Liver (tissue), 9 donors: Measurements from ENCODE around the gene STK17B. TPM values are rescaled to one million over a fixed set of nuclear protein-coding genes. Genes with fewer than 3 reads are reported as not detected.
"Not testable (repeated sequence)": the region's sequence is repeated elsewhere in the genome, so short reads cannot be mapped to it uniquely, and the experiment has no call there.

Experiments used
- DNase-seq: peaks from one replicate; pipeline ENCODE4 v3.0.0-alpha.2; 2017; ENCODE audit warnings: low spot score
- H3K27ac ChIP-seq, 2 donors: one replicate each; pipeline ENCODE4 v1.7.0; 2013; ENCODE audit warnings: inconsistent platforms in 2 of 2, low read length in 2 of 2, control low read depth in 1 of 2, low read depth in 1 of 2, mild to moderate bottlenecking in 1 of 2
- H3K27me3 ChIP-seq, 4 donors: one replicate each; pipeline versions ENCODE4 v1.6.1 to v1.7.0; 2013; ENCODE audit warnings: low read length in 3 of 4, inconsistent platforms in 1 of 4, mild to moderate bottlenecking in 1 of 4, moderate library complexity in 1 of 4; ENCODE audit not compliant: control insufficient read depth in 4 of 4, insufficient read depth in 4 of 4
- H3K36me3 ChIP-seq, 4 donors: one replicate each; pipeline versions ENCODE4 v1.6.1 to v1.7.0; 2013; ENCODE audit warnings: low read length in 3 of 4, mild to moderate bottlenecking in 3 of 4, low read depth in 1 of 4, moderate library complexity in 1 of 4; ENCODE audit not compliant: control insufficient read depth in 4 of 4, insufficient read depth in 3 of 4
- H3K4me1 ChIP-seq, 4 donors: one replicate each; pipeline versions ENCODE4 v1.6.1 to v1.7.0; 2013; ENCODE audit warnings: low read length in 3 of 4, mild to moderate bottlenecking in 3 of 4, moderate library complexity in 1 of 4; ENCODE audit not compliant: control insufficient read depth in 4 of 4, insufficient read depth in 4 of 4
- H3K4me3 ChIP-seq, 3 donors: one replicate each; pipeline versions ENCODE4 v1.6.1 to v1.7.0; 2013; ENCODE audit warnings: low read length in 3 of 3, control low read depth in 1 of 3, low read depth in 1 of 3, mild to moderate bottlenecking in 1 of 3
- H3K9ac ChIP-seq, 2 donors: one replicate each; pipeline ENCODE4 v1.7.0; 2013; ENCODE audit warnings: low read length in 2 of 2, mild to moderate bottlenecking in 2 of 2, moderate library complexity in 2 of 2, control low read depth in 1 of 2, low read depth in 1 of 2
- H3K9me3 ChIP-seq, 4 donors: one replicate each; pipeline versions ENCODE4 v1.6.1 to v1.7.0; 2013; ENCODE audit warnings: low read length in 3 of 4; ENCODE audit not compliant: control insufficient read depth in 4 of 4
- ATF3 ChIP-seq: IDR thresholded peaks from 2 replicates; pipeline ENCODE4 v1.6.1; 2016; ENCODE audit warnings: antibody characterized with exemption
- CTCF ChIP-seq: fragments of 150-350 bp; IDR thresholded peaks from 2 replicates; pipeline ENCODE4 v1.5.1; 2017; ENCODE audit warnings: improper control_type of control experiment, low read depth, low read length; ENCODE audit not compliant: missing input control
- EGR1 ChIP-seq, 2 donors: IDR thresholded peaks; 2 replicates each; pipeline ENCODE4 v1.6.1; 2016 to 2018; ENCODE audit warnings: antibody characterized with exemption in 2 of 2, low read depth in 2 of 2
- GABPA ChIP-seq, 2 donors: IDR thresholded peaks in 1 of 2; conservative IDR thresholded peaks in 1 of 2; 2 replicates each; pipeline ENCODE4 v1.6.1; 2016; ENCODE audit warnings: antibody characterized with exemption in 2 of 2, mild to moderate bottlenecking in 1 of 2, moderate library complexity in 1 of 2
- HNF4A ChIP-seq, 2 donors: conservative IDR thresholded peaks; 2 replicates each; pipeline ENCODE4 v1.6.1; 2016; ENCODE audit warnings: antibody characterized with exemption in 2 of 2, mild to moderate bottlenecking in 2 of 2
- HNF4G ChIP-seq: IDR thresholded peaks from 2 replicates; pipeline ENCODE4 v1.6.1; 2016; ENCODE audit warnings: antibody characterized with exemption
- JUND ChIP-seq, 2 donors: IDR thresholded peaks; 2 replicates each; pipeline ENCODE4 v1.6.1; 2016; ENCODE audit warnings: antibody characterized with exemption in 2 of 2
- NR2F2 ChIP-seq: IDR thresholded peaks from 2 replicates; pipeline ENCODE4 v1.6.1; 2016; ENCODE audit warnings: antibody characterized with exemption
- RXRA ChIP-seq, 2 donors: IDR thresholded peaks; 2 replicates each; pipeline ENCODE4 v1.6.1; 2017 to 2018; ENCODE audit warnings: antibody characterized with exemption in 2 of 2, mild to moderate bottlenecking in 1 of 2
- SP1 ChIP-seq: IDR thresholded peaks from 2 replicates; pipeline ENCODE4 v1.6.1; 2018; ENCODE audit warnings: antibody characterized with exemption, mild to moderate bottlenecking
- TAF1 ChIP-seq: conservative IDR thresholded peaks from 2 replicates; pipeline ENCODE4 v1.6.1; 2016; ENCODE audit warnings: antibody characterized with exemption, mild to moderate bottlenecking
- YY1 ChIP-seq: IDR thresholded peaks from 2 replicates; pipeline ENCODE4 v1.6.1; 2016; ENCODE audit warnings: antibody characterized with exemption, mild to moderate bottlenecking
- WGBS: extraction: QIAGEN DNeasy Blood & Tissue Kit; methylation state at CpG from one replicate; pipeline ENCODE4 v1.1.7; 2013; 5-methylcytosine and 5-hydroxymethylcytosine counted together
- polyA plus RNA-seq, 2 donors: library from polyadenylated mRNA; stranded (reverse) in 1 of 2; unstranded in 1 of 2; fragments of 200-250 nt in 1 of 2; fragments of >200 nt in 1 of 2; fragmentation: Nextera tagmentation in 1 of 2; extraction: Ambion mirVana in 1 of 2; gene quantifications; one replicate each; pipeline versions ENCODE4 v1.2.1 to v1.2.3, GENCODE V29; 2013 to 2015
- total RNA-seq, 2 donors: library from RNA; depleted of rRNA; stranded (reverse); fragments of >200 nt; gene quantifications; one replicate each; pipeline ENCODE4 v1.2.3, GENCODE V29; 2014
- donor health status: healthy.
- donor health status: healthy.
- donor health status: healthy.
- donor health status: healthy.
- donor health status: healthy.

Gene STK17B
- total and polyA plus RNA-seq, 4 donors = 1.0 to 21.8 (median 4.6) TPM

GRCh38 chr2:196187898-196188458 is 16.6 kb upstream of the STK17B start:
- H3K9me3 ChIP-seq = no peaks in the 10 kb centered on the region
- TF ChIP-seq JUND (IDR thresholded peaks at IDR 0.05) (no peak), SP1 (no peak), GABPA (IDR thresholded peaks at IDR 0.05 in 1 of 2, conservative IDR thresholded peaks at IDR 0.05 in 1 of 2) (no peak), NR2F2 (no peak), TAF1 (no peak), ATF3 (no peak), RXRA (IDR thresholded peaks at IDR 0.05) (no peak), CTCF (no peak), EGR1 (IDR thresholded peaks at IDR 0.05; ENCODE audit: low read depth in 2 of 2) (no peak), HNF4G (no peak), YY1 (no peak)
- H3K36me3 ChIP-seq = no peaks in the 10 kb centered on the region
- H3K9ac ChIP-seq = no peak overlapping the region
- no peak for DNase-seq
- no peak overlapping the region for H3K27ac ChIP-seq
- H3K27me3 ChIP-seq = no peaks in the 10 kb centered on the region
- 76% methylated on average over 2 of the region's 2 CpGs for WGBS
- no peak overlapping the region for H3K4me3 ChIP-seq
- H3K4me1 ChIP-seq = no peaks in the 10 kb centered on the region

GRCh38 chr2:196187175-196187700 is 15.9 kb upstream of the STK17B start:
- H3K27me3 ChIP-seq, H3K27ac ChIP-seq, DNase-seq, H3K36me3 ChIP-seq, H3K4me1 ChIP-seq, H3K4me3 ChIP-seq, H3K9me3 ChIP-seq, H3K9ac ChIP-seq: not testable (repeated sequence)
- 98% methylated on average over 2 of the region's 2 CpGs for WGBS

- Histone ChIP-seq H3K9me3 (no peaks in the 10 kb centered on the region), H3K4me1 (no peaks in the 10 kb centered on the region), H3K9ac (no peak overlapping the region), H3K36me3 (no peaks in the 10 kb centered on the region), H3K4me3 (no peak overlapping the region), H3K27ac (no peak overlapping the region), H3K27me3 (no peaks in the 10 kb centered on the region)
- 81% methylated on average over 3 of the region's 3 CpGs for WGBS
- DNase-seq = no peak
- TF ChIP-seq YY1 (no peak), HNF4A (conservative IDR thresholded peaks at IDR 0.05) (no peak), SP1 (no peak), GABPA (IDR thresholded peaks at IDR 0.05 in 1 of 2, conservative IDR thresholded peaks at IDR 0.05 in 1 of 2) (no peak)
Observed at GRCh38 chr2:196186266-196186980, 15.0 kb upstream of the STK17B start.
